Spleen (tissue), 7 donors: ENCODE results near the gene CNNM2.

Experiments
- POLR2A ChIP-seq, 3 donors: fragments of 450-650 bp; IDR thresholded peaks; one replicate each; pipeline ENCODE4 v1.5.1; 2017; ENCODE audit warnings: antibody characterized with exemption in 3 of 3, mild to moderate bottlenecking in 1 of 3
- POLR2AphosphoS5 ChIP-seq, 3 donors: sonication (generic); formaldehyde crosslinking; IDR thresholded peaks; one replicate each; pipeline ENCODE4 v1.5.1; 2017; ENCODE audit warnings: antibody characterized with exemption in 3 of 3
- TF ChIP-seq, protein P1 (sequence below), 11 experiments: fragments of 200-600 bp in 7 of 11; fragments of 450-650 bp in 4 of 11; sonication (generic) in 4 of 11; IDR thresholded peaks in 8 of 11; conservative IDR thresholded peaks in 3 of 11; 1 replicate in 7 of 11; 2 replicates in 4 of 11; pipeline versions ENCODE4 v1.4.0 to v1.8.0; 2016 to 2021; ENCODE audit warnings: antibody characterized with exemption in 11 of 11, inconsistent platforms in 4 of 11, mild to moderate bottlenecking in 1 of 11
- donor health status: DM: no; HTN: no; CAD: no; lungs with moderate emphysema.
- donor health status: DM: no; HTN: no; CAD: no.
- donor health status: DM: no; HTN: no; CAD: no.

DNA sequence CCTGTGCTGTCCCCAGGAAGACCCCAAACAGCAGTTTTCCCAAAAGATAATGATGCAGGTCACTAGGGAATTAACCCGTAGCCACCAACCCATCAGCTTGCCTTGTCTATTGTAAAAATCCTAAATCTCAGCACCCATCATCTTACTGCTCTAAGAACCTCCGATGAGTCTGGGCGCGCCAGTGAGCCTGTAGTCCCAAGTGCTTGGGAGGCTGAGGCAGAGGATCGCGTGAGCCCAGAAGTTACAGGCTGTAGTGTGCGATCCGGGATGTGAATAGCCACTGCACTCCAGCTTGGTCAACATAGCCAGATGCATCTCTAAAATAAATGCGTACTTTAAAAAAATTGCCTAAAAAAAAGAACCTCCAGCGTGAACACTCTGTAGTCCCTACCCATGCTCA lies 47.9 kb upstream of the CNNM2 start:
- TF ChIP-seq POLR2AphosphoS5 (IDR thresholded peaks at IDR 0.05) = no peak
- TF ChIP-seq POLR2A (IDR thresholded peaks at IDR 0.05) = no peak
- TF ChIP-seq, protein P1, sequence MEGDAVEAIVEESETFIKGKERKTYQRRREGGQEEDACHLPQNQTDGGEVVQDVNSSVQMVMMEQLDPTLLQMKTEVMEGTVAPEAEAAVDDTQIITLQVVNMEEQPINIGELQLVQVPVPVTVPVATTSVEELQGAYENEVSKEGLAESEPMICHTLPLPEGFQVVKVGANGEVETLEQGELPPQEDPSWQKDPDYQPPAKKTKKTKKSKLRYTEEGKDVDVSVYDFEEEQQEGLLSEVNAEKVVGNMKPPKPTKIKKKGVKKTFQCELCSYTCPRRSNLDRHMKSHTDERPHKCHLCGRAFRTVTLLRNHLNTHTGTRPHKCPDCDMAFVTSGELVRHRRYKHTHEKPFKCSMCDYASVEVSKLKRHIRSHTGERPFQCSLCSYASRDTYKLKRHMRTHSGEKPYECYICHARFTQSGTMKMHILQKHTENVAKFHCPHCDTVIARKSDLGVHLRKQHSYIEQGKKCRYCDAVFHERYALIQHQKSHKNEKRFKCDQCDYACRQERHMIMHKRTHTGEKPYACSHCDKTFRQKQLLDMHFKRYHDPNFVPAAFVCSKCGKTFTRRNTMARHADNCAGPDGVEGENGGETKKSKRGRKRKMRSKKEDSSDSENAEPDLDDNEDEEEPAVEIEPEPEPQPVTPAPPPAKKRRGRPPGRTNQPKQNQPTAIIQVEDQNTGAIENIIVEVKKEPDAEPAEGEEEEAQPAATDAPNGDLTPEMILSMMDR (IDR thresholded peaks at IDR 0.05 in 8 of 11, conservative IDR thresholded peaks at IDR 0.05 in 3 of 11) = no peak
